ENCODE results near the gene TACR2. TPM values are rescaled to one million over a fixed set of nuclear protein-coding genes. Genes with fewer than 3 reads are reported as not detected.
"Not testable (repeated sequence)": the region's sequence is repeated elsewhere in the genome, so short reads cannot be mapped to it uniquely, and the experiment has no call there.

Gene TACR2
- total RNA-seq, 1 donor from 2014 or later, result 0.90 TPM

DNA sequence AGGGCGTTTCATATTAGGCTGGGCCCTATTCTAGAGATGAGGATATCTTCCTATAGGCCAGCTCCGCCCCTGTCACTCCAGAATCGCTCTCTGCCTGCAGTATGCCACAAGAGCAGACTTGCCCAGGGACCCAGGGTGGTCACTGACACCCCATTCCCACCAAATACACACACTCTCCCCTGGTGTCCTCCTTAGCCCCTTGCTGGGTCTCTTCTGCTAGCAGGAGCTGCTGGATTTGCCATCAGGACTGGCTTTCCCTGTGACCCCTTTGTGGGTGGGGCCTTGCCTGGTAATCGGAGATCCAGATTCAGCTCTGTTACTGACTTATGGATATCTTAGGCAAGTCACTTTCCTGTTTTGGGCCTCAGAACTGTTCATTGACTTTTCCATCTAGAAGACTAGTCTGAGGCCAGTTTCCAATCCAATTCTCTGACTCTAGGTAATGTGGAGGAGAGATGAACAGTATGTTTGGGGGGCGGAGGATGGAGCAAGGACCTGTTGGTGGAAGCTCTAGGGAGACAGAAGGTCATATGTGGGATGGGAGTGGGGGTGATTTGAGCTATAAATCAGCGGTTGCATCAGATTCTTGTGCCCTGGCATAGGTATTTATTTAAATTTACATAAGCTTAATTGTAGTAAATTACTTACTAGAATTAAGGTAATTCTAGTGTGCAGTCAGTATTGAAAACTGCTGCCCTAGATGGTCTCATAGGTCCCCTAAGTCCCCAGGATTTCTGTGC is 36.1 kb upstream of the TACR2 start:
- intact Hi-C loops (cut with DNase I), result no loop called here
- H3K4me1 ChIP-seq, result peaks cover 32% of the 10 kb centered on the region
- ATAC-seq, result no peak
- DNase-seq, result peak; percentile 37
- H3K27me3 ChIP-seq, result no peaks in the 10 kb centered on the region
- no peak overlapping the region for H3K27ac ChIP-seq
- H3K36me3 ChIP-seq, result no peaks in the 10 kb centered on the region
- TF ChIP-seq, protein P1, sequence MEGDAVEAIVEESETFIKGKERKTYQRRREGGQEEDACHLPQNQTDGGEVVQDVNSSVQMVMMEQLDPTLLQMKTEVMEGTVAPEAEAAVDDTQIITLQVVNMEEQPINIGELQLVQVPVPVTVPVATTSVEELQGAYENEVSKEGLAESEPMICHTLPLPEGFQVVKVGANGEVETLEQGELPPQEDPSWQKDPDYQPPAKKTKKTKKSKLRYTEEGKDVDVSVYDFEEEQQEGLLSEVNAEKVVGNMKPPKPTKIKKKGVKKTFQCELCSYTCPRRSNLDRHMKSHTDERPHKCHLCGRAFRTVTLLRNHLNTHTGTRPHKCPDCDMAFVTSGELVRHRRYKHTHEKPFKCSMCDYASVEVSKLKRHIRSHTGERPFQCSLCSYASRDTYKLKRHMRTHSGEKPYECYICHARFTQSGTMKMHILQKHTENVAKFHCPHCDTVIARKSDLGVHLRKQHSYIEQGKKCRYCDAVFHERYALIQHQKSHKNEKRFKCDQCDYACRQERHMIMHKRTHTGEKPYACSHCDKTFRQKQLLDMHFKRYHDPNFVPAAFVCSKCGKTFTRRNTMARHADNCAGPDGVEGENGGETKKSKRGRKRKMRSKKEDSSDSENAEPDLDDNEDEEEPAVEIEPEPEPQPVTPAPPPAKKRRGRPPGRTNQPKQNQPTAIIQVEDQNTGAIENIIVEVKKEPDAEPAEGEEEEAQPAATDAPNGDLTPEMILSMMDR (IDR thresholded peaks at IDR 0.05), result no peak
- no peaks in the 10 kb centered on the region for H3K9me3 ChIP-seq
- peak overlapping the region; percentile 72 for H3K4me3 ChIP-seq

DNA sequence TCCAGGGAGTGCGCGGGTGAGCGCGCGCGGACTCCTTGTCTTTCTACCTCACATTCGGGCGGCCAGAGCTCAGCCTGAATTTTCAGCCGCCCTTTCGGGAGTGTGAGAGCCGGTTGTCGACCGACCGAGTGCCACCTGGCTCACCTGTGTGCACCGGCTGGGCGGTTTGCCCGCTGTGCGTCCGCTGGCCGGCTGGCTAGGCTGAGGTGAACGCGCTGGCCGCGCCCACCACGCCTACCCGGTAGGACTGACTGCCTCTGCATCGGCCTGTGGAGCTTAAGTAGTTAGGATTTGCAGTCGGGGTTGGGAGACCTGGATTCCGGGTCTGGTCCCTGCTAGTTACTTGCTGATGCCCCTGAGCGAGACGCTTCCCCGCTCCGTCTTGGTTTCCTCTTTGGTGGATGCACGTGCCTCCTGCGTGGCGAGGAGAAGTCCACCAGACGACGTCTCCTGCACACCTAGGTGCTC is 35.1 kb upstream of the TACR2 start:
- Histone ChIP-seq H3K9me3 (no peaks in the 10 kb centered on the region), H3K27me3 (no peaks in the 10 kb centered on the region), H3K27ac (peak overlapping the region; percentile 66), H3K4me1 (peaks cover 26% of the 10 kb centered on the region), H3K36me3 (no peaks in the 10 kb centered on the region), H3K4me3 (peak overlapping the region; percentile 72)
- intact Hi-C loops (cut with DNase I), result no loop called here
- TF ChIP-seq, protein P1 (IDR thresholded peaks at IDR 0.05), result no peak
- ATAC-seq (peak; percentile 81), DNase-seq (peak; percentile 89)

DNA sequence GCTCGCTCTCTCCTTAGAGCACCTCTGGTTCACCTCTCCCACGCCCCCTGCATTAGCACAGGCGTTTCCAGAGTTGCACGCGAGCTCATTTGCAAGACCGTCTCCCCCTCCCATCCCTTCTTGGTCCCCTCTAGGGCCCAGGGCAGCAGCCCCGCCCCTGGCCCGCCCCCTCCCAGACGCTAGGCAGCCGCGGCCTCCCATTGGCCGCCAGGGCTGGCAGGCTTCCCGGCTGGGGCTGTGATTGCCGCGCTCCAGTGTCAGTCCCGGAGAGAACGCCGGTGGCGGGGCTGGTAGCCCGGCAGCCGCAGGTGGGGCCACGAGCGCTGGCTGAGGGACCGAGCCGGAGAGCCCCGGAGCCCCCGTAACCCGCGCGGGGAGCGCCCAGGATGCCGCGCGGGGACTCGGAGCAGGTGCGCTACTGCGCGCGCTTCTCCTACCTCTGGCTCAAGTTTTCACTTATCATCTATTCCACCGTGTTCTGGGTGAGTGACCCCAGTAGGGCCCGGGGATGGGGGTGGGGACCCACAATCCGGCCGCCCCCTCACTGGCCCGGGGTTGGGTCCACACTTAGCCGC is 34.6 kb upstream of the TACR2 start, which contains the start of gene TSPAN15:
Gene TSPAN15, plus strand, starts transcription at position 257 of the 575 bp plus-strand sequence. Its CDS starts 130 bp downstream, at position 387.
- ATAC-seq, result peak; percentile 95
- TF ChIP-seq, protein P1 (IDR thresholded peaks at IDR 0.05), result no peak
- Histone ChIP-seq H3K27ac (peak within 1 kb of the TSS; percentile 66), H3K9me3 (no peaks in the 10 kb centered on the region), H3K4me1 (peaks cover 26% of the 10 kb centered on the region), H3K27me3 (no peaks in the 10 kb centered on the region), H3K4me3 (peak within 1 kb of the TSS; percentile 72), H3K36me3 (no peaks in the 10 kb centered on the region)
- intact Hi-C loops (cut with DNase I), result no loop called here
- peak; percentile 96 for DNase-seq

DNA sequence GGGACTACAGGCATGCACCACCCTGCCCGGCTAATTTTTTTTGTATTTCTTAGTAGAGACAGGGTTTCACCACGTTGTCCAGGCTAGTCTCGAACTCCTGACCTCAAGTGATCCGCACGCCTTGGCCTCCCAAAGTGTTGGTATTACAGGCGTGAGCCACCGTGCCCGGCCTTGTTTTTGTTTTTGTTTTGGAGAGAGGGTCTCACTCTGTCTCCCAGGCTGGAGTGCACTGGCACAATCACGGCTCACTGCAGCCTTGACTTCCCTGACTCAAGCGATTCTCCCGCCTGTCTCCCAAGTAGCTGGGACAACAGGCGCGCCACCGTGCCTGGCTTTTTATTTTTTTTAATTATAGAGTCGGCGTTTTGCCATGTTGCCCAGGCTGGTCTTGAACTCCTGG is 33.7 kb upstream of the TACR2 start:
- H3K4me3 ChIP-seq; H3K9me3 ChIP-seq; intact Hi-C loops (cut with DNase I); H3K27me3 ChIP-seq; ATAC-seq; H3K36me3 ChIP-seq: not testable (repeated sequence)
- DNase-seq, result peak; percentile 58
- H3K4me1 ChIP-seq, result peaks cover 26% of the 10 kb centered on the region
- H3K27ac ChIP-seq, result peak overlapping the region; percentile 60

DNA sequence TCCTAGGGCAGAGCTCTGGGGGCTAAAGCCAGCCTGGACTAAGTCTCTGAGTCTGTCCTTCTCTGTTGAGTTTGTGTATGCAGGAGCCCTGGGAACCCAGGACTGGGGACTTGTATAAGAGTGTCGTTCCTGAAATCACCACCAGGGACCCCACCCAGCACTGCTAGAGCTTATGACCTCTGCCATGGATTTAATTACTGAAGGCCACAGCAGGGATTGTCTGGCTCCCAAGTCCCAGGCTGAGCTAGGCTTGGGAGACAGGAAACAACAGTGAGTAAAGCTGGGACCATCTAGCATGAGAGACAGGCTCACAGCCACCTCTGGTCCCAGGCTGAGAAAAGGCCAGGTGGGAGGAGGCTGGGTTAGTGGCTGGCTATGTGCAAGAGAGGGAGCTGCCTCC is 33.1 kb upstream of the TACR2 start:
- Histone ChIP-seq H3K27ac (peak overlapping the region; percentile 60), H3K4me3 (no peak overlapping the region), H3K27me3 (no peaks in the 10 kb centered on the region), H3K9me3 (no peaks in the 10 kb centered on the region), H3K4me1 (peaks cover 26% of the 10 kb centered on the region), H3K36me3 (no peaks in the 10 kb centered on the region)
- TF ChIP-seq, protein P1 (IDR thresholded peaks at IDR 0.05), result peak; percentile 66
- DNase-seq, result peak; percentile 66
- intact Hi-C loops (cut with DNase I), result no loop called here
- peak; percentile 69 for ATAC-seq

DNA sequence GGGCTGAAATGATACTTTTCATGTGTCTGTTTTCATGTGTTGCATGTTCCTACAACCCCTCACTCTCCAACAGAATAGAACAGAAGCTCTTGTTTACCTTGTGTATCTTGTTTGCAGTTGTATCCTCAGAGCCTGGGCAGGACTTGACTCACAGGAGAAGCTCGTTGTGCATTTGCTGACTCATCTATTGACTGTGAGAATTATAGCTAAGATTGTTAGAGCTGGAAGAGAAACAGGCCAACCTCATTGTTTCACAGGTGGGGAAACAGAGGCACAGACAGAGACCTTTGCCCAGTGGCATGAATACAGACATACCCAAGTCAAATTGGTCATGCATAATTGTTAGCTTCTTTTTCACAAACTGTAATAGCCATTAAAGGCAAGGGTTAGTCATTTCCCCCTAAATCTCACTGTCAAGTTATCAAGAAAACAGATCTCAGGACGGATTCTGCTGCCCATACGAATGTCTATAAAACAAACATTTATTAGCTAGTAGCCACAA is 30.0 kb upstream of the TACR2 start:
- no peak overlapping the region for H3K4me3 ChIP-seq
- intact Hi-C loops (cut with DNase I), result no loop called here
- H3K9me3 ChIP-seq, result no peaks in the 10 kb centered on the region
- H3K4me1 ChIP-seq, result peaks cover 21% of the 10 kb centered on the region
- H3K36me3 ChIP-seq, result no peaks in the 10 kb centered on the region
- H3K27ac ChIP-seq, result no peak overlapping the region
- TF ChIP-seq, protein P1 (IDR thresholded peaks at IDR 0.05), result no peak
- no peak for ATAC-seq
- no peak for DNase-seq
- no peaks in the 10 kb centered on the region for H3K27me3 ChIP-seq

All from upper lobe of right lung (tissue), 1 donor.